Hepatocyte (in vitro differentiated cells): Measurements from ENCODE around the gene CD300LB.
"Not testable (repeated sequence)": the region's sequence is repeated elsewhere in the genome, so short reads cannot be mapped to it uniquely, and the experiment has no call there.

Experiments used
- CTCF ChIP-seq: fragments of 200-600 bp; sonication (generic); IDR thresholded peaks from 2 replicates; pipeline ENCODE4 v1.5.1; 2016; ENCODE audit warnings: antibody characterized with exemption, mild to moderate bottlenecking; ENCODE audit not compliant: poor library complexity
- EZH2 ChIP-seq: fragments of 200-600 bp; sonication (generic); IDR thresholded peaks from 2 replicates; pipeline ENCODE4 v1.6.1; 2016; ENCODE audit warnings: antibody characterized with exemption, mild to moderate bottlenecking, borderline replicate concordance

DNA sequence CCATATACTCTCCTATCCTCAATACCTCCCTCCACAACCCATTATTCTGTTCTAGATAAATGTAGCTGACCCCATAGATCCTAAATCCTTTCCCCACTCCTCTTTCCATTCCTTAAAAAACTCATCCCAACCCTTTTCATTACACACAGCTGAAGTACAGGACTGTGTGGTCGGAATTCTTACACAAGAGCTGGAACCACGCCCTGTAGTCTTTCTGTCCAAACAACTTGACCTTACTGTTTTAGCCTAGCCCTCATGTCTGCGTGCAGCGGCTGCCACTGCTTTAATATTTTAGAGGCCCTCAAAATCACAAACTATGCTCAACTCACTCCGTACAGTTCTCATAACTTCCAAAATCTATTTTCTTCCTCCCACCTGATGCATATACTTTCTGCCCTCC lies 27.3 kb downstream of the CD300LB start:
- TF ChIP-seq CTCF, EZH2: not testable (repeated sequence)
